Mesothelial cell of epicardium (in vitro differentiated cells): Measurements from ENCODE around the gene TOM1L1. TPM values are rescaled to one million over a fixed set of nuclear protein-coding genes. Genes with fewer than 3 reads are reported as not detected.

Source experiments
- DNase-seq, 2 experiments: peaks; one replicate each; pipeline ENCODE4 v3.0.0; 2021; ENCODE audit warnings: low spot score in 2 of 2; ENCODE audit not compliant: unreplicated experiment in 2 of 2
- H3K27ac Mint-ChIP-seq: 2 replicates; pipeline ENCODE4 v1.8.0; 2021; ENCODE audit warnings: mixed read lengths
- H3K27me3 Mint-ChIP-seq: 2 replicates; pipeline ENCODE4 v1.8.0; 2021; ENCODE audit warnings: low read depth, mixed read lengths
- H3K36me3 Mint-ChIP-seq: 2 replicates; pipeline ENCODE4 v1.8.0; 2021; ENCODE audit warnings: mixed read lengths
- H3K4me1 Mint-ChIP-seq: 2 replicates; pipeline ENCODE4 v1.8.0; 2021; ENCODE audit warnings: mixed read lengths
- H3K4me3 Mint-ChIP-seq: 2 replicates; pipeline ENCODE4 v1.8.0; 2021; ENCODE audit warnings: mild to moderate bottlenecking, moderate library complexity, mixed read lengths
- H3K9me3 Mint-ChIP-seq: 2 replicates; pipeline ENCODE4 v1.8.0; 2021; ENCODE audit warnings: mixed read lengths
- total RNA-seq: library from RNA; stranded (reverse); gene quantifications from 3 replicates; pipeline ENCODE4 v1.2.1, GENCODE V29; 2021
- TF ChIP-seq, protein P1 (sequence below): fragments of 200-600 bp; sonication (generic); IDR thresholded peaks from one replicate; pipeline ENCODE4 v1.5.0; 2021; ENCODE audit warnings: antibody characterized with exemption; ENCODE audit not compliant: unreplicated experiment

The TOM1L1 gene, protein sequence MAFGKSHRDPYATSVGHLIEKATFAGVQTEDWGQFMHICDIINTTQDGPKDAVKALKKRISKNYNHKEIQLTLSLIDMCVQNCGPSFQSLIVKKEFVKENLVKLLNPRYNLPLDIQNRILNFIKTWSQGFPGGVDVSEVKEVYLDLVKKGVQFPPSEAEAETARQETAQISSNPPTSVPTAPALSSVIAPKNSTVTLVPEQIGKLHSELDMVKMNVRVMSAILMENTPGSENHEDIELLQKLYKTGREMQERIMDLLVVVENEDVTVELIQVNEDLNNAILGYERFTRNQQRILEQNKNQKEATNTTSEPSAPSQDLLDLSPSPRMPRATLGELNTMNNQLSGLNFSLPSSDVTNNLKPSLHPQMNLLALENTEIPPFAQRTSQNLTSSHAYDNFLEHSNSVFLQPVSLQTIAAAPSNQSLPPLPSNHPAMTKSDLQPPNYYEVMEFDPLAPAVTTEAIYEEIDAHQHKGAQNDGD
- total RNA-seq, result 45.5 to 47.8 TPM (median 47.3 TPM) in 3 replicates

DNA sequence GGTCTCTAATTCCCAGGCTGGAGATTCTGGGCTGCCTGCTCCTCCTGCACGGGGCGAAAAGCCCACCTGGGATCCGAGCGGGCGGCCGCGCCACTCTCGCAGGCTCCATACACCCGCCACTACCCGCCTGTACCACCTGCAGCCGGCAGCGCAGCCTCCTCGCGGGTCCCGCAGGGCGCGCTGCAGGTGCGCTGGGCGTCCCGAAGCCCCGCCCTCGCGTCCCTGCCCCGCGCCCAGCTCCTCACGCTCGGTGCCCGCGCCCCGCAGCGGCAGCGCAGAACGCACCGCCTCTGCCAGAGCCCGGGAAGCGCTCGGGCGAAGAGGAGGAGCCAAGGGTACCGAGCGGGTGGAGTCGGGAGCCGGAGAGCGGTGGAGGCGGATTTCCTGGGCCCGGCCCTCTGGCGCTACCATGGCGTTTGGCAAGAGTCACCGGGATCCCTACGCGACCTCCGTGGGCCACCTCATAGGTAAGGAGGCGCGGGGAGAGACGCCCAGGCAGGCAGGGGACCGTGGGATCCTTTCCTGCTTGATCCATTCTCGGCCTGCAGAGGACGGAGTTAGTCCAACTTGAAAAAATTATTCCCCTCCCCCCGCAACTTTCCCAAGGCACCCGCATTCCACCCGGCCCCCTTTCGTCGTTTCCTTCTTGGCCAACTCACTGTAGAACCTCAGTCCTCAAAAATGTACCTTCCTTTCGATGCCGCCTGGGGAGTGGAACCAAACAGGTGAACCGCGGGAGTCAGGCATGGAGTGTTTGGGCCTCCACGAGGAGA is at the start of gene TOM1L1:
TSS of gene TOM1L1 (plus strand) at position 396 of the 773 bp plus-strand sequence. CDS start at position 410, 14 bp downstream.
- Mint-ChIP-seq H3K27me3 (peaks cover 27% of the 10 kb centered on the region), H3K4me1 (peaks cover 24% of the 10 kb centered on the region), H3K4me3 (peak within 1 kb of the TSS; percentile 87), H3K9me3 (no peaks in the 10 kb centered on the region), H3K36me3 (no peaks in the 10 kb centered on the region), H3K27ac (peak within 1 kb of the TSS; percentile 82)
- peak; percentile 42 to 77 for DNase-seq
- TF ChIP-seq, protein P1, sequence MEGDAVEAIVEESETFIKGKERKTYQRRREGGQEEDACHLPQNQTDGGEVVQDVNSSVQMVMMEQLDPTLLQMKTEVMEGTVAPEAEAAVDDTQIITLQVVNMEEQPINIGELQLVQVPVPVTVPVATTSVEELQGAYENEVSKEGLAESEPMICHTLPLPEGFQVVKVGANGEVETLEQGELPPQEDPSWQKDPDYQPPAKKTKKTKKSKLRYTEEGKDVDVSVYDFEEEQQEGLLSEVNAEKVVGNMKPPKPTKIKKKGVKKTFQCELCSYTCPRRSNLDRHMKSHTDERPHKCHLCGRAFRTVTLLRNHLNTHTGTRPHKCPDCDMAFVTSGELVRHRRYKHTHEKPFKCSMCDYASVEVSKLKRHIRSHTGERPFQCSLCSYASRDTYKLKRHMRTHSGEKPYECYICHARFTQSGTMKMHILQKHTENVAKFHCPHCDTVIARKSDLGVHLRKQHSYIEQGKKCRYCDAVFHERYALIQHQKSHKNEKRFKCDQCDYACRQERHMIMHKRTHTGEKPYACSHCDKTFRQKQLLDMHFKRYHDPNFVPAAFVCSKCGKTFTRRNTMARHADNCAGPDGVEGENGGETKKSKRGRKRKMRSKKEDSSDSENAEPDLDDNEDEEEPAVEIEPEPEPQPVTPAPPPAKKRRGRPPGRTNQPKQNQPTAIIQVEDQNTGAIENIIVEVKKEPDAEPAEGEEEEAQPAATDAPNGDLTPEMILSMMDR, result no peak

DNA sequence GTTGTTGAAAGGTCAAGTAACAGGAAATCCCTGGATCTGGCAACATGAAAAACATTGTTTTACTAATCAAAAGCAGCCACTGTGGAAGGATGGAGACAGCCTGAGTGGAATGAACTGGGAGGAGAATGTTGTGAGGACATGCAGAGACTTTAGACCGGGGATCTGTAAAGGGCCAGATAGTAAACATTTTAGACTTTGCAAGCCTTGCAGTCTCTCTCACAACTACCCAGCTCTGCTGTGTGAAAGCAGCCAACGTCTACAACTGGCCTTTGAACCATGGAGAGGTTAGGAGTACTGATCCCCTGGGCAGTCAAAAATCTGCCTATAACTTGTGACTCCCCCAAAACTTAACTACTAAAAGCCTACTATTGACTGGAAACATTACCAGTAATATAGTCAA is 41.5 kb upstream of the TOM1L1 start:
- Mint-ChIP-seq H3K9me3 (no peaks in the 10 kb centered on the region), H3K27me3 (no peaks in the 10 kb centered on the region), H3K27ac (no peak overlapping the region)

DNA sequence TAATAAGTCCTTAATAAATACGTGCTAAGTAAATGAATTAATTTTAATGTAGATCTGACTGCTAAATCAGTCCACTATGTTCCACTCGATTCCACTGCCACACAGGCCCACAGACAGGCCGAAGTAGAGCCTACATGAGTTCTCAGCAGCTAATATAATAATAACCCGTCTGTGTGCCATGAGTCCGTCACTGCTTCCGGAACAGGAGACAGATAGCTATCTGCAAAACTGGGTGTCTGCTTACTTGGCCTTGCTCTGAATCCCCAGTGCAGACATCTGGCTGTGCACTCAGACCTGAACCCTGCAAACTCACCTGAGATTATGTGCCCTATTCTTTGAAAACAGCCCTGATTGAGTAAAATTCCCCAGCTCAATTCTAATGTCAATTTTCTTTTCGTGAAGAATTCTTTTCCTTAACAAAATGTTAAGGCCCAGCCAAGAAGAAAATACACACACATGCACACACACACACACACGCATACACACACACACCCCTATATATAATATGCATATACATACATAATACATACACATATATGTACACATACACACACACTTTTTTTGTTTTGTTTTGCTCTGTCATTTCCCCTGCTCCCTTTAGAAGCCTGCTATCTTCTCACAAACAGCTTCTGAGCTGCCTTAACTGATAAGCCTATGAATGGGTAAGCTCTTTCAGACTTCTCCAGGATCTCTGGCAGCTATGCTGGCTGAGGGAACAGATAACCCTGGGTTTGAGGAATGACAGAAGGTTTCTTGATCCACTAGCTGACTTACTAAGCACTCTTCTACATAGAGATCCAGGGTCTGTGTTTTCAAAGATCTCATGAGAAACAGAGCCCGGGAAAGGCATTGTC is 39.8 kb upstream of the TOM1L1 start:
- no peak overlapping the region for H3K4me3 Mint-ChIP-seq
- no peaks in the 10 kb centered on the region for H3K9me3 Mint-ChIP-seq
- TF ChIP-seq, protein P1, result no peak
- H3K36me3 Mint-ChIP-seq, result no peaks in the 10 kb centered on the region
- H3K27me3 Mint-ChIP-seq, result no peaks in the 10 kb centered on the region
- peak overlapping the region; percentile 18 for H3K27ac Mint-ChIP-seq
- H3K4me1 Mint-ChIP-seq, result peaks cover 16% of the 10 kb centered on the region
- DNase-seq, result no peak

More for the DNA sequence above, 41.5 kb upstream of the TOM1L1 start:
- DNase-seq, result no peak
- H3K36me3 Mint-ChIP-seq, result no peaks in the 10 kb centered on the region
- H3K4me1 Mint-ChIP-seq, result peaks cover 9% of the 10 kb centered on the region
- no peak overlapping the region for H3K4me3 Mint-ChIP-seq
- TF ChIP-seq, protein P1, result no peak

DNA sequence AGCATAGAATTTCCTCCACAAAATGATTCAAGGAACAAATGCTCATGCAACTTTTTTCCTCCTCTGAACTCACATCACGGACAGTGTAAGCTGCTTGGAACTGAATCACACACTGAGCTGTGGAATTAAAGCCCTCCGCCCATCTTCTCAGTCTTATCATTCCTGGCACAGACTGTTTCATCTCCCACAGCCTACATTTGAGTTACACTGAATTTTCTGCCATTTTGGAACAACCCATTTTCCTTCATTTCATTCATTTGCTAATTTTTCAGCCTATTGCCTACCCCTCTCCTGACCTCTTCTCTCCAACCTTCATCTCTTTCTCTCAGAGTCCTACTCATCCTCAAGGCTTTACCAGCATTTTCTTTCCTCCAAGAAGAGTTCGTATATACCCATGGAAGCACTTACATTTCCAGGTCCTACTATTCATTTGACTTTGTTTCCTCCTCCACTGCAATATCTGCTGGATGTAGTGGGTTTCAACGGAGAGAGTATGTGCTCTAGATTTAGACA is 39.1 kb upstream of the TOM1L1 start:
- H3K4me3 Mint-ChIP-seq, result no peak overlapping the region
- H3K27me3 Mint-ChIP-seq, result no peaks in the 10 kb centered on the region
- DNase-seq, result no peak
- H3K36me3 Mint-ChIP-seq, result no peaks in the 10 kb centered on the region
- no peak overlapping the region for H3K27ac Mint-ChIP-seq
- TF ChIP-seq, protein P1, result no peak
- H3K9me3 Mint-ChIP-seq, result no peaks in the 10 kb centered on the region
- H3K4me1 Mint-ChIP-seq, result peaks cover 16% of the 10 kb centered on the region

DNA sequence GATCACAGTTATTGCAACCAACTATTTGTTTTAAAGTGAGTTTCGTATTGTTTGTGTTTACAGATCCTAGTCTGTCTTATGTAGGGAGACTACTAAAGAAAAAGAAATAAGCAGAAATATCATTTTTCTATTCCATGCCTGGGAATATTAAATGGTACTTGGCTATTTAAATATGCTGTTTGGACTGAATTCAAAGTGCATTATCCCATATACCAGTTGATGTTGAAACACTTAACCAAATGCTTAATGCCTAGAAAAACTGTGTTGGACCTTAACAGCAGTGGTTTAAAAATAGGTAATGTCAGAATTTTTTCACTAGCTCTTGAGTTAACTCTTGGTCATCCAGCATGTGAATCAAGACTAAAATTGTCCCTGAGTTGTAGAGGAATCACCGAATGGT is 37.5 kb upstream of the TOM1L1 start:
- H3K4me1 Mint-ChIP-seq, result peaks cover 16% of the 10 kb centered on the region
- TF ChIP-seq, protein P1, result no peak
- no peaks in the 10 kb centered on the region for H3K9me3 Mint-ChIP-seq
- no peak overlapping the region for H3K27ac Mint-ChIP-seq
- H3K36me3 Mint-ChIP-seq, result no peaks in the 10 kb centered on the region
- no peak for DNase-seq
- H3K4me3 Mint-ChIP-seq, result no peak overlapping the region
- no peaks in the 10 kb centered on the region for H3K27me3 Mint-ChIP-seq
